Mesothelial cell of epicardium (in vitro differentiated cells): ENCODE measurements around the gene ZFYVE1. TPM values are rescaled to one million over a fixed set of nuclear protein-coding genes. Genes with fewer than 3 reads are reported as not detected.

Experiments used
- DNase-seq, 2 experiments: peaks; one replicate each; pipeline ENCODE4 v3.0.0; 2021; ENCODE audit warnings: low spot score in 2 of 2; ENCODE audit not compliant: unreplicated experiment in 2 of 2
- H3K27ac Mint-ChIP-seq: 2 replicates; pipeline ENCODE4 v1.8.0; 2021; ENCODE audit warnings: mixed read lengths
- H3K27me3 Mint-ChIP-seq: 2 replicates; pipeline ENCODE4 v1.8.0; 2021; ENCODE audit warnings: low read depth, mixed read lengths
- H3K36me3 Mint-ChIP-seq: 2 replicates; pipeline ENCODE4 v1.8.0; 2021; ENCODE audit warnings: mixed read lengths
- H3K4me1 Mint-ChIP-seq: 2 replicates; pipeline ENCODE4 v1.8.0; 2021; ENCODE audit warnings: mixed read lengths
- H3K4me3 Mint-ChIP-seq: 2 replicates; pipeline ENCODE4 v1.8.0; 2021; ENCODE audit warnings: mild to moderate bottlenecking, moderate library complexity, mixed read lengths
- H3K9me3 Mint-ChIP-seq: 2 replicates; pipeline ENCODE4 v1.8.0; 2021; ENCODE audit warnings: mixed read lengths
- total RNA-seq: library from RNA; stranded (reverse); gene quantifications from 3 replicates; pipeline ENCODE4 v1.2.1, GENCODE V29; 2021
- TF ChIP-seq, protein P1 (sequence below): fragments of 200-600 bp; sonication (generic); IDR thresholded peaks from one replicate; pipeline ENCODE4 v1.5.0; 2021; ENCODE audit warnings: antibody characterized with exemption; ENCODE audit not compliant: unreplicated experiment

ZFYVE1 gene
- total RNA-seq, 1 donor from 2014 or later = 21.4 TPM

DNA sequence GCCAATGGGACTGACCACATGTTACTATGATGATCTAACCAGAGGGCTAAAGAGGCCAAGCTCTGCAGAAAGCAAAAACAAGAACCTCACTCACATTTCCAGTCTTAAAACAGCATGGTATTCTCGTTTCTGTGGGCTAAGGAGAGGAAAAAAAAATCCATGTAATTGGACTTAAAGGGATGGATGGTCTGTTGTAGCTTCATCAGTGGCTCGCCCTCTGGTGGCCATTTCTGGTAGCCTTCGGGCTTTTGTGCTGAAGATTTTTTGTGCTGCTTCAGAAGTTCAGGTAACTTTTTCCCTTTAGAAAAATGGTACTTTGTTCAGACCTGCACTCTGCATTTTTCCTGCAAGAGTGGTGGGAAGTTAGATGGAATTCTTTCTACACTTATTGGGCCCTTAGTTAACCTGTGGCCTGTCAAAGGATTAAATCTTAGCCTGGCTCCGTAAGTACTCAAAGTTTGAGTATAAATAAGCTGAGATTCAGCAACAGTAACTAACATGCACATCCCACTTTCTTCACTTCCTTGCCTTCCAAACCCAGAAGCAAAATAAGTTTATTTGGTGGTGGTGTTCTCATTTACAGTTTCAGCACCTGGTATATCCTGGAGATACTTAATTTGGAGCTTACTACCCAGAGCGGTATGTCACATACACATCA, 78.3 kb downstream of the ZFYVE1 start:
- Mint-ChIP-seq H3K36me3 (peaks cover 20% of the 10 kb centered on the region), H3K27me3 (no peaks in the 10 kb centered on the region), H3K9me3 (no peaks in the 10 kb centered on the region), H3K4me1 (no peaks in the 10 kb centered on the region), H3K27ac (no peak overlapping the region), H3K4me3 (no peak overlapping the region)
- peak; percentile 40 to 81 for DNase-seq
- TF ChIP-seq, protein P1, sequence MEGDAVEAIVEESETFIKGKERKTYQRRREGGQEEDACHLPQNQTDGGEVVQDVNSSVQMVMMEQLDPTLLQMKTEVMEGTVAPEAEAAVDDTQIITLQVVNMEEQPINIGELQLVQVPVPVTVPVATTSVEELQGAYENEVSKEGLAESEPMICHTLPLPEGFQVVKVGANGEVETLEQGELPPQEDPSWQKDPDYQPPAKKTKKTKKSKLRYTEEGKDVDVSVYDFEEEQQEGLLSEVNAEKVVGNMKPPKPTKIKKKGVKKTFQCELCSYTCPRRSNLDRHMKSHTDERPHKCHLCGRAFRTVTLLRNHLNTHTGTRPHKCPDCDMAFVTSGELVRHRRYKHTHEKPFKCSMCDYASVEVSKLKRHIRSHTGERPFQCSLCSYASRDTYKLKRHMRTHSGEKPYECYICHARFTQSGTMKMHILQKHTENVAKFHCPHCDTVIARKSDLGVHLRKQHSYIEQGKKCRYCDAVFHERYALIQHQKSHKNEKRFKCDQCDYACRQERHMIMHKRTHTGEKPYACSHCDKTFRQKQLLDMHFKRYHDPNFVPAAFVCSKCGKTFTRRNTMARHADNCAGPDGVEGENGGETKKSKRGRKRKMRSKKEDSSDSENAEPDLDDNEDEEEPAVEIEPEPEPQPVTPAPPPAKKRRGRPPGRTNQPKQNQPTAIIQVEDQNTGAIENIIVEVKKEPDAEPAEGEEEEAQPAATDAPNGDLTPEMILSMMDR = peak; percentile 94

GRCh38 chr14:72947366-72948160, 79.3 kb downstream of the ZFYVE1 start:
- no peak for DNase-seq
- Mint-ChIP-seq H3K9me3 (no peaks in the 10 kb centered on the region), H3K4me1 (no peaks in the 10 kb centered on the region), H3K27me3 (no peaks in the 10 kb centered on the region), H3K27ac (peak overlapping the region; percentile 39), H3K4me3 (no peak overlapping the region), H3K36me3 (peaks cover 26% of the 10 kb centered on the region)
- TF ChIP-seq, protein P1 = no peak

DNA sequence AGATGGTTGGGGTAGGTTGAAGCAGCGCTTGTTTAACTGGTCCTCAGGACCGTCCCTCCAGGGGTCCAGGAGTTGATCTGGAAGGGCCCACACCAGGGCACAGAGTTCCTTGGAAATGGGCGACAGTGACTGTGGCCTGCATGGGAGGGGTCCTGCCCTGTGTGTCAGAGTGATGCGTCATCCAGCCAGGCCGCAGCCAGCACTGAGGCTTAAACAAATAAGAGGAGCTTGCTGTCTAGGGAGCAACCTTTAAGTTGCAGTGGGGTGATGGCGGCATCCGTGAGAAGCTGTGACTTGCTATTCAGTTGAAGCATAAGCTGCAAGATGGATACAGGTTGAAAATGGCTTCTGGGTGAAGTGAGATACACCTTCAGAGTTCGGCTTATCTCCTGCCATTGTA, 80.4 kb downstream of the ZFYVE1 start:
- H3K4me3 Mint-ChIP-seq = no peak overlapping the region
- no peaks in the 10 kb centered on the region for H3K27me3 Mint-ChIP-seq
- no peaks in the 10 kb centered on the region for H3K9me3 Mint-ChIP-seq
- H3K4me1 Mint-ChIP-seq = no peaks in the 10 kb centered on the region
- peaks cover 25% of the 10 kb centered on the region for H3K36me3 Mint-ChIP-seq
- H3K27ac Mint-ChIP-seq = no peak overlapping the region
- TF ChIP-seq, protein P1 = no peak
- no peak for DNase-seq

DNA sequence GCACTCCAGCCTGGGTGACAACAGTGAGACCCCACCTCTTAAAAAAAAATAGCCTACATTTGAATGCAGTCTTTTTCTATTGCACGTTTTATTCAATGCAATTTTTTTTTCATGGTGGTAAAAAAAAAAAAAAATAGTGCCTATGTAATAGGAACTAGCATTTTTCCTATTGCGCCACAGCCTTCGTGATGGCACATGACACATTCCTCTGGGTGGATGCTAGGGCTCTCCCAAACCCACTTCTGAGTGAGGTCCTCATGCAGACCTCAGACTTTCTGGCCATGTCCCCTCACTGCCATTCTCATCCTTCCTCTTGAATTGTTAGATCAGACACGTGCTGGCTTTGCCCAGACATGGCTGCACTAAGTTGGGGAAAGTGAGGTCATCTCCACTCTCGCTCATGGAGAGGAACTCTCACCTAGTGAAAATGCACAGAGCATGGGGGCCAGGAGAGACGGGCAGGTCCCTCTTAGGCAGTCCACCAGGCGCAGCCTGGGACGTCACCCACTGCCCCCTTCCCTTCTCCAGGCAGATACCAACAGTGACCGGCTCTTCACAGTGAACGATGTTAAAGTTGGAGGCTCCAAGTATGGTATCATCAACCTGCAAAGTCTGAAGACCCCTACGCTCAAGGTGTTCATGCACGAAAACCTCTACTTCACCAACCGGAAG, 81.4 kb downstream of the ZFYVE1 start:
- no peak overlapping the region for H3K27ac Mint-ChIP-seq
- no peaks in the 10 kb centered on the region for H3K27me3 Mint-ChIP-seq
- no peaks in the 10 kb centered on the region for H3K9me3 Mint-ChIP-seq
- peaks cover 27% of the 10 kb centered on the region for H3K36me3 Mint-ChIP-seq
- DNase-seq = no peak
- no peak overlapping the region for H3K4me3 Mint-ChIP-seq
- H3K4me1 Mint-ChIP-seq = no peaks in the 10 kb centered on the region
- TF ChIP-seq, protein P1 = no peak

GRCh38 chr14:72943876-72944430, 83.0 kb downstream of the ZFYVE1 start:
- TF ChIP-seq, protein P1 = no peak
- Mint-ChIP-seq H3K9me3 (no peaks in the 10 kb centered on the region), H3K36me3 (peaks cover 36% of the 10 kb centered on the region), H3K27ac (no peak overlapping the region), H3K4me3 (no peak overlapping the region), H3K27me3 (no peaks in the 10 kb centered on the region), H3K4me1 (no peaks in the 10 kb centered on the region)
- no peak for DNase-seq
